SK-N-SH (cell line): ENCODE measurements around the gene A2ML1. TPM values are rescaled to one million over a fixed set of nuclear protein-coding genes. Genes with fewer than 3 reads are reported as not detected.

ENCODE experiments used
- CTCF ChIA-PET: fragments of 300-600, 350-600 bp; formaldehyde crosslinking; extraction: SDS; loops from one replicate; lab custom pipeline; 2021; lab: Yijun Ruan, JAX
- POLR2A ChIA-PET: fragments of 350-600 bp; sonication (Branson Sonifier 250); formaldehyde crosslinking; extraction: SDS; loops from one replicate; lab custom pipeline; 2020; ENCODE audit warnings: antibody characterized with exemption, inconsistent platforms; lab: Yijun Ruan, JAX
- DNase-seq: peaks from one replicate; pipeline ENCODE4 v3.0.0; 2012
- H2AFZ ChIP-seq: fragments of 200-600 bp; sonication (generic); 2 replicates; pipeline ENCODE4 v1.8.1; 2016; ENCODE audit warnings: antibody characterized with exemption, mild to moderate bottlenecking, low read depth
- H3F3A ChIP-seq: fragments of 200-600 bp; sonication (generic); replicated peaks from 2 replicates; pipeline ENCODE3; 2016; ENCODE audit warnings: antibody characterized with exemption, mild to moderate bottlenecking; ENCODE audit not compliant: insufficient read depth
- H3K27ac ChIP-seq, 2 experiments: fragments of 200-500 bp in 1 of 2; fragments of 200-600 bp in 1 of 2; sonication (Bioruptor generic) in 1 of 2; sonication (generic), shearing (Covaris generic) in 1 of 2; 2 replicates each; pipeline versions ENCODE4 v1.5.1 to v1.6.1; 2014 to 2016; ENCODE audit warnings: low read depth in 2 of 2, inconsistent platforms in 1 of 2, low read length in 1 of 2, mild to moderate bottlenecking in 1 of 2, mixed read lengths in 1 of 2
- H3K27me3 ChIP-seq: fragments of 200-600 bp; sonication (generic), shearing (Covaris generic); 2 replicates; pipeline ENCODE4 v1.6.1; 2016; ENCODE audit warnings: mixed run types; ENCODE audit not compliant: insufficient read depth
- H3K36me3 ChIP-seq, 2 experiments: fragments of 200-500 bp in 1 of 2; fragments of 200-600 bp in 1 of 2; sonication (Bioruptor generic) in 1 of 2; sonication (generic) in 1 of 2; replicated peaks in 1 of 2; 2 replicates each; pipeline versions ENCODE3 to v1.5.1; 2014 to 2016; ENCODE audit warnings: low read length in 1 of 2, mild to moderate bottlenecking in 1 of 2; ENCODE audit not compliant: insufficient read depth in 2 of 2, control insufficient read depth in 1 of 2
- H3K4me1 ChIP-seq, 2 experiments: fragments of 200-500 bp in 1 of 2; fragments of 200-600 bp in 1 of 2; sonication (Bioruptor generic) in 1 of 2; sonication (generic), shearing (Covaris generic) in 1 of 2; 2 replicates each; pipeline versions ENCODE4 v1.5.1 to v1.6.1; 2014 to 2016; ENCODE audit warnings: low read depth in 1 of 2, low read length in 1 of 2, mixed run types in 1 of 2; ENCODE audit not compliant: insufficient read depth in 2 of 2, control insufficient read depth in 1 of 2
- H3K4me2 ChIP-seq: fragments of 200-600 bp; sonication (generic), shearing (Covaris generic); 2 replicates; pipeline ENCODE4 v1.6.1; 2017; ENCODE audit warnings: mixed run types
- H3K4me3 ChIP-seq, 2 experiments: fragments of 200-500 bp in 1 of 2; fragments of 200-600 bp in 1 of 2; sonication (Bioruptor generic) in 1 of 2; sonication (generic), shearing (Covaris generic) in 1 of 2; 2 replicates each; pipeline versions ENCODE4 v1.5.1 to v1.8.1; 2014 to 2016; ENCODE audit warnings: low read depth in 2 of 2, inconsistent platforms in 1 of 2, low read length in 1 of 2, mild to moderate bottlenecking in 1 of 2, mixed read lengths in 1 of 2, moderate library complexity in 1 of 2
- H3K79me2 ChIP-seq: fragments of 200-600 bp; sonication (generic); 2 replicates; pipeline ENCODE4 v1.8.1; 2017; ENCODE audit warnings: mild to moderate bottlenecking; ENCODE audit not compliant: insufficient read depth
- H3K9ac ChIP-seq: fragments of 200-600 bp; sonication (generic); 2 replicates; pipeline ENCODE4 v1.6.1; 2017; ENCODE audit warnings: mixed run types
- H3K9me2 ChIP-seq: fragments of 200-600 bp; sonication (generic); 2 replicates; pipeline ENCODE4 v1.6.1; 2017; ENCODE audit warnings: mixed run types
- H3K9me3 ChIP-seq: fragments of 200-600 bp; sonication (generic); 2 replicates; pipeline ENCODE4 v1.6.1; 2017; ENCODE audit warnings: mixed run types, mild to moderate bottlenecking, moderate library complexity
- H4K20me1 ChIP-seq: fragments of 200-600 bp; sonication (generic); 2 replicates; pipeline ENCODE4 v1.6.1; 2017; ENCODE audit warnings: mild to moderate bottlenecking, mixed run types; ENCODE audit not compliant: insufficient read depth
- CTCF ChIP-seq: fragments of 200-600 bp; sonication (generic); IDR thresholded peaks from 2 replicates; pipeline ENCODE4 v1.6.1; 2017; ENCODE audit warnings: antibody characterized with exemption, mild to moderate bottlenecking, moderate library complexity
- EP300 ChIP-seq, 2 experiments: IDR thresholded peaks; 2 replicates each; pipeline versions ENCODE4 v1.4.0 to v1.6.1; 2012; ENCODE audit warnings: borderline replicate concordance in 1 of 2, low read depth in 1 of 2, low read length in 1 of 2
- FOSL2 ChIP-seq: IDR thresholded peaks from 2 replicates; pipeline ENCODE4 v1.4.0; 2012; ENCODE audit warnings: low read depth, mild to moderate bottlenecking, moderate library complexity, borderline replicate concordance
- FOXM1 ChIP-seq: IDR thresholded peaks from 2 replicates; pipeline ENCODE4 v1.4.0; 2012; ENCODE audit warnings: low read depth, mild to moderate bottlenecking
- GABPA ChIP-seq: IDR thresholded peaks from 2 replicates; pipeline ENCODE4 v1.4.0; 2012; ENCODE audit warnings: low read depth, mild to moderate bottlenecking
- GATA2 ChIP-seq: sonication (generic); formaldehyde crosslinking; IDR thresholded peaks from 2 replicates; pipeline ENCODE4 v1.5.0; 2020; ENCODE audit warnings: mild to moderate bottlenecking, missing genetic modification reagents
- JUND ChIP-seq: IDR thresholded peaks from 2 replicates; pipeline ENCODE4 v1.4.0; 2012
- MAX ChIP-seq: IDR thresholded peaks from 2 replicates; pipeline ENCODE4 v1.4.0; 2012; ENCODE audit warnings: low read depth
- MEF2A ChIP-seq: IDR thresholded peaks from 2 replicates; pipeline ENCODE4 v1.4.0; 2012; ENCODE audit warnings: low read depth, borderline replicate concordance
- NFIC ChIP-seq: IDR thresholded peaks from 2 replicates; pipeline ENCODE4 v1.4.0; 2012; ENCODE audit warnings: borderline replicate concordance
- POLR2AphosphoS5 ChIP-seq: IDR thresholded peaks from 2 replicates; pipeline ENCODE4 v1.6.1; 2012; ENCODE audit warnings: low read depth, low read length
- RAD21 ChIP-seq: IDR thresholded peaks from 2 replicates; pipeline ENCODE4 v1.6.1; 2012; ENCODE audit warnings: mild to moderate bottlenecking, low read length
- RCOR1 ChIP-seq: fragments of 150-350 bp; IDR thresholded peaks from 2 replicates; pipeline ENCODE4 v1.6.1; 2017; ENCODE audit warnings: antibody characterized with exemption, low read length
- TAF1 ChIP-seq: IDR thresholded peaks from 2 replicates; pipeline ENCODE4 v1.6.1; 2012; ENCODE audit warnings: low read depth, mild to moderate bottlenecking, low read length, moderate library complexity, borderline replicate concordance
- TCF12 ChIP-seq: IDR thresholded peaks from 2 replicates; pipeline ENCODE4 v1.4.0; 2012
- TEAD4 ChIP-seq: IDR thresholded peaks from 2 replicates; pipeline ENCODE4 v1.4.0; 2012; ENCODE audit warnings: mild to moderate bottlenecking, borderline replicate concordance; ENCODE audit not compliant: insufficient read depth
- USF2 ChIP-seq: fragments of 150-350 bp; IDR thresholded peaks from 2 replicates; pipeline ENCODE4 v1.6.1; 2017; ENCODE audit warnings: antibody characterized with exemption, low read length, low read depth, borderline replicate concordance
- ZBTB33 ChIP-seq: IDR thresholded peaks from 2 replicates; pipeline ENCODE4 v1.4.0; 2012; ENCODE audit warnings: low read depth, borderline replicate concordance
- WGBS: methylation state at CpG from one replicate; pipeline ENCODE4 v1.1.6; 2017; ENCODE audit warnings: low lambda C conversion rate; 5-methylcytosine and 5-hydroxymethylcytosine counted together
- polyA plus RNA-seq, 3 experiments: library from polyadenylated mRNA; depleted of rRNA; stranded (reverse); fragments of >200 nt; gene quantifications; 2 replicates each; pipeline ENCODE4 v1.2.3, GENCODE V29; 2012
- TF ChIP-seq, protein P1 (sequence below): fragments of 150-350 bp; IDR thresholded peaks from 2 replicates; pipeline ENCODE4 v1.6.1; 2016; ENCODE audit warnings: mild to moderate bottlenecking, low read depth, low read length

The A2ML1 gene
- polyA plus RNA-seq, 1 of the 3 experiments (the other 2 are of a cell fraction), result not detected

DNA sequence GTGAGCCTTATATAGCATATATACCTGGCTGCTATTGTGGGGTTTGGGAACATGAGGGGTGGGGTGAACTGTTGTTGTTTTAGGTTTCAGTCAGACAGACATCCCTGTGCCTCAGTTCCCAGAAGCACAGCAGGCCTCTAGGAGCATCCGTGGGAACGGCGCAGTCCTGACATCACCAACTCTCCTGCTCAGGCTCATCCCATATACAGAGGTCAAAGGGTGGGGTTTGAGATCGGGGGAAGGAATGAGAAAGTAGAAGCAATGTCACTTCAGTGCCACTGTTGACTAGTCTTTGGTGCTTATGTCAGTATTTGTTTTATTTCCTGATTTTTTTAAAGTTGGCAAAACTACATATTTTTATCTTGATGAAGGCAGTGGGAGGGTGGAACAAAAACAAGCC lies 43.1 kb upstream of the A2ML1 start:
- POLR2A ChIA-PET, result no interaction called here
- no peak overlapping the region for H2AFZ ChIP-seq
- TF ChIP-seq GABPA, result no peak
- TF ChIP-seq MAX, result no peak
- no peak for TF ChIP-seq EP300 (IDR thresholded peaks at IDR 0.05; ENCODE audit: borderline replicate concordance in 1 of 2, low read depth in 1 of 2, low read length in 1 of 2)
- no peak for TF ChIP-seq FOSL2
- no peak for TF ChIP-seq RCOR1
- no peak for TF ChIP-seq MEF2A
- no peak for TF ChIP-seq RAD21
- TF ChIP-seq USF2, result no peak
- no peak for TF ChIP-seq POLR2AphosphoS5
- TF ChIP-seq GATA2 (CRISPR knock-in tag), result no peak
- no peak for TF ChIP-seq ZBTB33
- TF ChIP-seq, all 33 proteins: peak for 0
- WGBS, result 96% methylated on average over 4 of the region's 4 CpGs
- Histone ChIP-seq H3K9ac (no peak overlapping the region), H3K9me2 (no peaks in the 10 kb centered on the region), H4K20me1 (0 out of 2 replicates have a peak, but pooled peaks cover 3% of the 10 kb centered on the region), H3K27ac (no peak overlapping the region), H3K4me1 (peaks cover 0 to 12% of the 10 kb centered on the region in 2 experiments; a peak in 2 of 4 replicates), H3F3A (no peaks in the 10 kb centered on the region), H3K27me3 (no peaks in the 10 kb centered on the region), H3K4me2 (no peak overlapping the region), H3K79me2 (no peaks in the 10 kb centered on the region), H3K4me3 (no peak overlapping the region), H3K9me3 (no peaks in the 10 kb centered on the region), H3K36me3 (peaks cover 39 to 50% of the 10 kb centered on the region in 2 experiments)
- CTCF ChIA-PET, result interaction anchor here (1.0 to 1.3 kb wide), 4 partner anchors 43 to 111 kb away, joined by 3 to 5 read pairs (median 4); partner anchors contain the start of gene A2ML1
- DNase-seq, result no peak

- H3K27me3 ChIP-seq, result no peaks in the 10 kb centered on the region
- H3K9me3 ChIP-seq, result no peaks in the 10 kb centered on the region
- H3K4me3 ChIP-seq, result no peak overlapping the region
- no peaks in the 10 kb centered on the region for H3F3A ChIP-seq
- no peaks in the 10 kb centered on the region for H3K9me2 ChIP-seq
- H3K36me3 ChIP-seq, result peaks cover 33 to 46% of the 10 kb centered on the region in 2 experiments
- CTCF ChIA-PET, result interaction anchor here (0.7 to 1.3 kb wide), 4 partner anchors 42 to 110 kb away, joined by 3 to 5 read pairs (median 4); partner anchors contain the start of gene A2ML1
- H3K4me1 ChIP-seq, result peaks cover 0 to 15% of the 10 kb centered on the region in 2 experiments; a peak in 2 of 4 replicates
- DNase-seq, result no peak
- H3K79me2 ChIP-seq, result no peaks in the 10 kb centered on the region
- 0 out of 2 replicates have a peak, but pooled peaks cover 3% of the 10 kb centered on the region for H4K20me1 ChIP-seq
- POLR2A ChIA-PET, result no interaction called here
- no peak overlapping the region for H3K4me2 ChIP-seq
- H3K9ac ChIP-seq, result no peak overlapping the region
- 99% methylated on average over 2 of the region's 2 CpGs for WGBS
- H2AFZ ChIP-seq, result no peak overlapping the region
- no peak overlapping the region for H3K27ac ChIP-seq
- TF ChIP-seq, protein P1, sequence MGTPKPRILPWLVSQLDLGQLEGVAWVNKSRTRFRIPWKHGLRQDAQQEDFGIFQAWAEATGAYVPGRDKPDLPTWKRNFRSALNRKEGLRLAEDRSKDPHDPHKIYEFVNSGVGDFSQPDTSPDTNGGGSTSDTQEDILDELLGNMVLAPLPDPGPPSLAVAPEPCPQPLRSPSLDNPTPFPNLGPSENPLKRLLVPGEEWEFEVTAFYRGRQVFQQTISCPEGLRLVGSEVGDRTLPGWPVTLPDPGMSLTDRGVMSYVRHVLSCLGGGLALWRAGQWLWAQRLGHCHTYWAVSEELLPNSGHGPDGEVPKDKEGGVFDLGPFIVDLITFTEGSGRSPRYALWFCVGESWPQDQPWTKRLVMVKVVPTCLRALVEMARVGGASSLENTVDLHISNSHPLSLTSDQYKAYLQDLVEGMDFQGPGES, result no peak
- TF ChIP-seq MEF2A (no peak), NFIC (no peak), CTCF (no peak), TCF12 (no peak), TEAD4 (no peak), ZBTB33 (no peak), RAD21 (no peak), POLR2AphosphoS5 (no peak), TAF1 (no peak), JUND (no peak), FOXM1 (no peak)
These were observed 42.6 kb upstream of the A2ML1 start for GRCh38 chr12:8779862-8780261.
